GM23338 (cell line): ENCODE results near the gene DNAJA3.

Source experiments
- CTCF ChIP-seq, 2 experiments: fragments of 200-600 bp in 1 of 2; sonication (generic) in 1 of 2; conservative IDR thresholded peaks; 2 replicates each; pipeline versions ENCODE4 v1.5.1 to v1.6.1; 2016 to 2017; ENCODE audit warnings: antibody characterized with exemption in 2 of 2, low read depth in 2 of 2, mild to moderate bottlenecking in 2 of 2, moderate library complexity in 1 of 2
- EZH2 ChIP-seq: fragments of 200-600 bp; sonication (generic); IDR thresholded peaks from one replicate; pipeline ENCODE4 v1.8.0; 2017; ENCODE audit warnings: antibody characterized with exemption, mild to moderate bottlenecking, low read depth; ENCODE audit not compliant: unreplicated experiment
- POLR2AphosphoS5 ChIP-seq: IDR thresholded peaks from 2 replicates; pipeline ENCODE4 v1.6.1; 2016; ENCODE audit warnings: antibody characterized with exemption, low read depth
- REST ChIP-seq: IDR thresholded peaks from one replicate; pipeline ENCODE4 v1.6.1; 2018; ENCODE audit warnings: antibody characterized with exemption; ENCODE audit not compliant: unreplicated experiment
- STAT1 ChIP-seq: IDR thresholded peaks from one replicate; pipeline ENCODE4 v1.6.1; 2016; ENCODE audit warnings: antibody characterized with exemption; ENCODE audit not compliant: unreplicated experiment

- TF ChIP-seq REST (no peak), CTCF (conservative IDR thresholded peaks at IDR 0.05; ENCODE audit: low read depth in 2 of 2) (no peak), POLR2AphosphoS5 (no peak), STAT1 (no peak), EZH2 (no peak)
Measured at GRCh38 chr16:4399001-4399730, 26.5 kb upstream of the DNAJA3 start.
